ENCODE measurements around the gene PODXL. TPM values are rescaled to one million over a fixed set of nuclear protein-coding genes. Genes with fewer than 3 reads are reported as not detected.

PODXL gene
- total and polyA plus RNA-seq, 2 donors (not counting 1 experiment from before 2014, with no cell fraction given), result 0.17 to 0.27 TPM

DNA sequence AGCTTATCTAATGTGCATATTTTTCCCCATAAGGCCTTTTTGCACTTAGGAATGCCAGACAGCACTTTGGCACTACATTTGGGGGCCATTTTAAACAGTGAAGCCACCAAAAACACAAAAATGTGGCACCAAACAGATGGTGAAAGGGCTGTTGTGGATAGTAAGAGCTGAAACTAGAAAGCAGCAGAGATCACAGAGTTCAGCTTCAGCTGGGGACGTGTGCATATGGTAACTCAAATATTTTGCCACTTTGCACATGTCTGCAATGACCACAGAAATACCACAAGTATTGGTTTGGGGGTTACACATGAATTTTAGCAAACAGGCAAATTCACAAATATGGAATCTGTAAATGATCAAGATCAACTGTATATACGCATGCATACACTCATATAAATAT is 72.8 kb downstream of the PODXL start:
- H3K36me3 ChIP-seq (ENCODE audit: control insufficient read depth, insufficient read depth, low read length), result no peaks in the 10 kb centered on the region
- no peak for TF ChIP-seq EZH2 (IDR thresholded peaks at IDR 0.05; ENCODE audit: low read length, missing control alignments)
- TF ChIP-seq, protein P1, sequence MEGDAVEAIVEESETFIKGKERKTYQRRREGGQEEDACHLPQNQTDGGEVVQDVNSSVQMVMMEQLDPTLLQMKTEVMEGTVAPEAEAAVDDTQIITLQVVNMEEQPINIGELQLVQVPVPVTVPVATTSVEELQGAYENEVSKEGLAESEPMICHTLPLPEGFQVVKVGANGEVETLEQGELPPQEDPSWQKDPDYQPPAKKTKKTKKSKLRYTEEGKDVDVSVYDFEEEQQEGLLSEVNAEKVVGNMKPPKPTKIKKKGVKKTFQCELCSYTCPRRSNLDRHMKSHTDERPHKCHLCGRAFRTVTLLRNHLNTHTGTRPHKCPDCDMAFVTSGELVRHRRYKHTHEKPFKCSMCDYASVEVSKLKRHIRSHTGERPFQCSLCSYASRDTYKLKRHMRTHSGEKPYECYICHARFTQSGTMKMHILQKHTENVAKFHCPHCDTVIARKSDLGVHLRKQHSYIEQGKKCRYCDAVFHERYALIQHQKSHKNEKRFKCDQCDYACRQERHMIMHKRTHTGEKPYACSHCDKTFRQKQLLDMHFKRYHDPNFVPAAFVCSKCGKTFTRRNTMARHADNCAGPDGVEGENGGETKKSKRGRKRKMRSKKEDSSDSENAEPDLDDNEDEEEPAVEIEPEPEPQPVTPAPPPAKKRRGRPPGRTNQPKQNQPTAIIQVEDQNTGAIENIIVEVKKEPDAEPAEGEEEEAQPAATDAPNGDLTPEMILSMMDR (conservative IDR thresholded peaks at IDR 0.05 in 1 of 2, IDR thresholded peaks at IDR 0.05 in 1 of 2; ENCODE audit: low read depth in 1 of 2, low read length in 2 of 2), result no peak
- H2AFZ ChIP-seq (ENCODE audit: low read length), result no peak overlapping the region
- no peak overlapping the region for H3K4me2 ChIP-seq (ENCODE audit: extremely low read depth, insufficient read depth, low read length)
- H3K9ac ChIP-seq (ENCODE audit: insufficient read depth, low read length), result no peak overlapping the region
- peak in 1 of 2 donors; percentile 13 for DNase-seq (ENCODE audit: low read depth in 2 of 2)
- no peaks in the 10 kb centered on the region for H3K4me1 ChIP-seq (ENCODE audit: control insufficient read depth, extremely low read depth, insufficient read depth, low read length)
- no peak overlapping the region for H3K4me3 ChIP-seq (replicated peaks in 1 of 4; ENCODE audit: control extremely low read depth in 1 of 4, insufficient read depth in 1 of 4, low read depth in 3 of 4, low read length in 4 of 4)
- H3K27ac ChIP-seq (ENCODE audit: insufficient read depth, low read length), result no peak overlapping the region
- no peaks in the 10 kb centered on the region for H3K79me2 ChIP-seq (ENCODE audit: control insufficient read depth, insufficient read depth, low read length)
- H3K9me3 ChIP-seq (ENCODE audit: control insufficient read depth, insufficient read depth, low read depth, low read length), result no peaks in the 10 kb centered on the region
- H3K27me3 ChIP-seq (ENCODE audit: control insufficient read depth, insufficient read depth, low read length), result no peaks in the 10 kb centered on the region
- H4K20me1 ChIP-seq (ENCODE audit: control insufficient read depth, extremely low read depth, insufficient read depth, low read length), result no peaks in the 10 kb centered on the region

DNA sequence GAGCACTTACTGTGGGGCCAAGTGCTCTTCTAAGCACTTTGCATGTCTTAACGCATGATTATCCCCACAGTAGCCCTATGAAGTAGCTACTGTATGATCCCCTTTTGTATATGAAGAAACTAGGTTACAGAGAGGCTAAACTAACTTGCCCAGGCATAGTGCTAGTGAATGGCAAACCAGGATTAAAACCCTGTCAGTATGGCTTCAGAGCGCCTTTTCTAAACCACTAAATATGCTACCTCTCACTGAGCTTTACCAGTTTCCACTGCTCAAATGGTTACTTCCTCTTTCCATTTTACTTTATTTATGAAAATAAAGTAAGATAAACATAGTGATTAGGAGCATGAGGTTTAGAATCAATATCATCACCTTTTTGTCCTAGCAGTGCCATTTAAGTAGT is 73.6 kb downstream of the PODXL start:
- H3K4me1 ChIP-seq (ENCODE audit: control insufficient read depth, extremely low read depth, insufficient read depth, low read length), result no peaks in the 10 kb centered on the region
- H3K36me3 ChIP-seq (ENCODE audit: control insufficient read depth, insufficient read depth, low read length), result no peaks in the 10 kb centered on the region

GRCh38 chr7:131480384-131481315 is 75.8 kb downstream of the PODXL start:
- H2AFZ ChIP-seq (ENCODE audit: low read length), result no peak overlapping the region
- H4K20me1 ChIP-seq (ENCODE audit: control insufficient read depth, extremely low read depth, insufficient read depth, low read length), result no peaks in the 10 kb centered on the region
- no peaks in the 10 kb centered on the region for H3K36me3 ChIP-seq (ENCODE audit: control insufficient read depth, insufficient read depth, low read length)
- H3K4me3 ChIP-seq (replicated peaks in 1 of 4; ENCODE audit: control extremely low read depth in 1 of 4, insufficient read depth in 1 of 4, low read depth in 3 of 4, low read length in 4 of 4), result no peak overlapping the region
- no peak overlapping the region for H3K4me2 ChIP-seq (ENCODE audit: extremely low read depth, insufficient read depth, low read length)
- no peaks in the 10 kb centered on the region for H3K27me3 ChIP-seq (ENCODE audit: control insufficient read depth, insufficient read depth, low read length)
- DNase-seq (ENCODE audit: low read depth in 2 of 2), result peak in 1 of 2 donors; percentile 74
- H3K9ac ChIP-seq (ENCODE audit: insufficient read depth, low read length), result no peak overlapping the region
- H3K27ac ChIP-seq (ENCODE audit: insufficient read depth, low read length), result no peak overlapping the region
- no peaks in the 10 kb centered on the region for H3K4me1 ChIP-seq (ENCODE audit: control insufficient read depth, extremely low read depth, insufficient read depth, low read length)
- H3K9me3 ChIP-seq (ENCODE audit: control insufficient read depth, insufficient read depth, low read depth, low read length), result no peaks in the 10 kb centered on the region
- no peaks in the 10 kb centered on the region for H3K79me2 ChIP-seq (ENCODE audit: control insufficient read depth, insufficient read depth, low read length)
- TF ChIP-seq, protein P1 (conservative IDR thresholded peaks at IDR 0.05 in 1 of 2, IDR thresholded peaks at IDR 0.05 in 1 of 2; ENCODE audit: low read depth in 1 of 2, low read length in 2 of 2), result no peak
- TF ChIP-seq EZH2 (IDR thresholded peaks at IDR 0.05; ENCODE audit: low read length, missing control alignments), result no peak

More for the DNA sequence above, 73.6 kb downstream of the PODXL start:
- Histone ChIP-seq H3K27ac (ENCODE audit: insufficient read depth, low read length) (no peak overlapping the region), H3K4me3 (replicated peaks in 1 of 4; ENCODE audit: control extremely low read depth in 1 of 4, insufficient read depth in 1 of 4, low read depth in 3 of 4, low read length in 4 of 4) (no peak overlapping the region), H3K4me2 (ENCODE audit: extremely low read depth, insufficient read depth, low read length) (no peak overlapping the region), H2AFZ (ENCODE audit: low read length) (no peak overlapping the region), H3K9ac (ENCODE audit: insufficient read depth, low read length) (no peak overlapping the region), H3K9me3 (ENCODE audit: control insufficient read depth, insufficient read depth, low read depth, low read length) (no peaks in the 10 kb centered on the region), H4K20me1 (ENCODE audit: control insufficient read depth, extremely low read depth, insufficient read depth, low read length) (no peaks in the 10 kb centered on the region), H3K79me2 (ENCODE audit: control insufficient read depth, insufficient read depth, low read length) (no peaks in the 10 kb centered on the region), H3K27me3 (ENCODE audit: control insufficient read depth, insufficient read depth, low read length) (no peaks in the 10 kb centered on the region)
- TF ChIP-seq EZH2 (IDR thresholded peaks at IDR 0.05; ENCODE audit: low read length, missing control alignments), result no peak
- TF ChIP-seq, protein P1 (conservative IDR thresholded peaks at IDR 0.05 in 1 of 2, IDR thresholded peaks at IDR 0.05 in 1 of 2; ENCODE audit: low read depth in 1 of 2, low read length in 2 of 2), result no peak
- DNase-seq (ENCODE audit: low read depth in 2 of 2), result no peak

All from fibroblast of lung (primary cell).